BLaER1 treated with 17β-estradiol and CSF1 and Interleukin-3, amounts not matched to agents 10 nM and 100 nM (cell line): ENCODE data around the gene MEAF6.
A peak's percentile ranks its signal among the peaks of the same experiment; 100 is the strongest.

ENCODE experiments used
- H3K27ac ChIP-seq, 11 experiments: shearing (Covaris generic); formaldehyde crosslinking; 2 replicates each; pipeline ENCODE4 v1.8.1; 2022
- H3K27me3 ChIP-seq, 11 experiments: shearing (Covaris generic); formaldehyde crosslinking; 2 replicates each; pipeline ENCODE4 v1.8.1; 2022
- H3K36me3 ChIP-seq, 11 experiments: shearing (Covaris generic); formaldehyde crosslinking; 2 replicates each; pipeline ENCODE4 v1.8.1; 2022
- H3K4me1 ChIP-seq, 10 experiments: shearing (Covaris generic); formaldehyde crosslinking; 2 replicates each; pipeline ENCODE4 v1.8.1; 2022
- H3K4me2 ChIP-seq, 11 experiments: shearing (Covaris generic); formaldehyde crosslinking; 2 replicates each; pipeline ENCODE4 v1.8.1; 2022
- H3K4me3 ChIP-seq, 10 experiments: shearing (Covaris generic); formaldehyde crosslinking; 2 replicates each; pipeline ENCODE4 v1.8.1; 2022
- H3K9ac ChIP-seq, 11 experiments: shearing (Covaris generic); formaldehyde crosslinking; 2 replicates each; pipeline ENCODE4 v1.8.1; 2022
- H3K9me3 ChIP-seq, 11 experiments: shearing (Covaris generic); formaldehyde crosslinking; replicated peaks in 1 of 11; 2 replicates each; pipeline ENCODE4 v1.8.1; 2022
- H4K20me1 ChIP-seq, 11 experiments: shearing (Covaris generic); formaldehyde crosslinking; 2 replicates each; pipeline ENCODE4 v1.8.1; 2022
- Cebpa-rat ChIP-seq, 11 experiments: shearing (Covaris generic); IDR thresholded peaks; 2 replicates each; pipeline ENCODE4 v1.8.1; 2022

Gene MEAF6

GRCh38 chr1:37452416-37452815 lies 62.1 kb downstream of the MEAF6 start:
- no peak for TF ChIP-seq Cebpa-rat (IDR thresholded peaks at IDR 0.05)
- no peak overlapping the region for H3K4me2 ChIP-seq
- H3K4me3 ChIP-seq, result no peak overlapping the region
- no peaks in the 10 kb centered on the region for H3K9me3 ChIP-seq
- no peaks in the 10 kb centered on the region for H3K27me3 ChIP-seq
- peaks cover 21 to 50% (median 38%) of the 10 kb centered on the region in 10 experiments for H3K4me1 ChIP-seq
- no peak overlapping the region for H3K27ac ChIP-seq
- 0 out of 22 replicates have a peak overlapping the region, but pooled peaks of 1 of the 11 experiments have one; percentile 4 for H3K9ac ChIP-seq
- H3K36me3 ChIP-seq, result no peaks in the 10 kb centered on the region
- H4K20me1 ChIP-seq, result no peaks in the 10 kb centered on the region

- Histone ChIP-seq H3K4me2 (peak overlapping the region; percentile 60 to 78 (median 74)), H4K20me1 (no peaks in the 10 kb centered on the region), H3K36me3 (no peaks in the 10 kb centered on the region), H3K9ac (peak overlapping the region in 7 of 11 experiments; percentile 2 to 45 (median 37); a peak in 7 of 22 replicates), H3K27ac (peak overlapping the region in 9 of 11 experiments; percentile 21 to 60 (median 47); a peak in 16 of 22 replicates), H3K4me1 (peaks cover 16 to 50% (median 44%) of the 10 kb centered on the region in 10 experiments), H3K9me3 (no peaks in the 10 kb centered on the region), H3K4me3 (no peak overlapping the region), H3K27me3 (no peaks in the 10 kb centered on the region)
- TF ChIP-seq Cebpa-rat (IDR thresholded peaks at IDR 0.05), result no peak
Measured at GRCh38 chr1:37449936-37450335, 64.6 kb downstream of the MEAF6 start.

GRCh38 chr1:37448691-37449417 lies 65.7 kb downstream of the MEAF6 start:
- H3K9me3 ChIP-seq, result no peaks in the 10 kb centered on the region
- no peak for TF ChIP-seq Cebpa-rat (IDR thresholded peaks at IDR 0.05)
- peak overlapping the region in 9 of 11 experiments; percentile 60 to 77 (median 74); a peak in 11 of 22 replicates for H3K4me2 ChIP-seq
- H4K20me1 ChIP-seq, result no peaks in the 10 kb centered on the region
- H3K27me3 ChIP-seq, result no peaks in the 10 kb centered on the region
- H3K36me3 ChIP-seq, result no peaks in the 10 kb centered on the region
- peaks cover 16 to 43% (median 42%) of the 10 kb centered on the region in 10 experiments for H3K4me1 ChIP-seq
- H3K4me3 ChIP-seq, result no peak overlapping the region
- peak overlapping the region in 3 of 11 experiments; percentile 3 to 54 (median 47); a peak in 3 of 22 replicates for H3K27ac ChIP-seq
- H3K9ac ChIP-seq, result no peak overlapping the region

- Histone ChIP-seq H3K27ac (no peak overlapping the region), H3K4me2 (peak overlapping the region in 7 of 11 experiments; percentile 44 to 83 (median 69); a peak in 11 of 22 replicates), H3K36me3 (no peaks in the 10 kb centered on the region), H3K4me3 (no peak overlapping the region), H3K9ac (no peak overlapping the region), H4K20me1 (no peaks in the 10 kb centered on the region), H3K9me3 (no peaks in the 10 kb centered on the region), H3K27me3 (no peaks in the 10 kb centered on the region), H3K4me1 (peaks cover 16 to 43% (median 41%) of the 10 kb centered on the region in 10 experiments)
- no peak for TF ChIP-seq Cebpa-rat (IDR thresholded peaks at IDR 0.05)
Measured at GRCh38 chr1:37448185-37448584, 66.4 kb downstream of the MEAF6 start.

- Histone ChIP-seq H3K4me2 (peak overlapping the region in 9 of 11 experiments; percentile 20 to 83 (median 69); a peak in 17 of 22 replicates), H3K4me1 (peaks cover 16 to 43% (median 41%) of the 10 kb centered on the region in 10 experiments), H3K36me3 (no peaks in the 10 kb centered on the region), H3K9ac (0 out of 22 replicates have a peak overlapping the region, but pooled peaks of 1 of the 11 experiments have one; percentile 20), H3K9me3 (no peaks in the 10 kb centered on the region), H3K4me3 (no peak overlapping the region), H3K27me3 (no peaks in the 10 kb centered on the region), H3K27ac (no peak overlapping the region), H4K20me1 (no peaks in the 10 kb centered on the region)
- no peak for TF ChIP-seq Cebpa-rat (IDR thresholded peaks at IDR 0.05)
Measured at GRCh38 chr1:37446874-37447273, 67.7 kb downstream of the MEAF6 start.

- Histone ChIP-seq H3K4me2 (no peak overlapping the region), H3K27ac (no peak overlapping the region), H3K27me3 (no peaks in the 10 kb centered on the region), H3K4me1 (peaks cover 0 to 28% (median 17%) of the 10 kb centered on the region in 10 experiments; a peak in 16 of 20 replicates), H4K20me1 (no peaks in the 10 kb centered on the region), H3K36me3 (no peaks in the 10 kb centered on the region), H3K4me3 (no peak overlapping the region), H3K9me3 (no peaks in the 10 kb centered on the region), H3K9ac (no peak overlapping the region)
- no peak for TF ChIP-seq Cebpa-rat (IDR thresholded peaks at IDR 0.05)
Measured at GRCh38 chr1:37442644-37443043, 71.9 kb downstream of the MEAF6 start.
